Measurements from ENCODE around the gene P4HB.
A peak's percentile ranks its signal among the peaks of the same experiment; 100 is the strongest.

The P4HB gene

DNA sequence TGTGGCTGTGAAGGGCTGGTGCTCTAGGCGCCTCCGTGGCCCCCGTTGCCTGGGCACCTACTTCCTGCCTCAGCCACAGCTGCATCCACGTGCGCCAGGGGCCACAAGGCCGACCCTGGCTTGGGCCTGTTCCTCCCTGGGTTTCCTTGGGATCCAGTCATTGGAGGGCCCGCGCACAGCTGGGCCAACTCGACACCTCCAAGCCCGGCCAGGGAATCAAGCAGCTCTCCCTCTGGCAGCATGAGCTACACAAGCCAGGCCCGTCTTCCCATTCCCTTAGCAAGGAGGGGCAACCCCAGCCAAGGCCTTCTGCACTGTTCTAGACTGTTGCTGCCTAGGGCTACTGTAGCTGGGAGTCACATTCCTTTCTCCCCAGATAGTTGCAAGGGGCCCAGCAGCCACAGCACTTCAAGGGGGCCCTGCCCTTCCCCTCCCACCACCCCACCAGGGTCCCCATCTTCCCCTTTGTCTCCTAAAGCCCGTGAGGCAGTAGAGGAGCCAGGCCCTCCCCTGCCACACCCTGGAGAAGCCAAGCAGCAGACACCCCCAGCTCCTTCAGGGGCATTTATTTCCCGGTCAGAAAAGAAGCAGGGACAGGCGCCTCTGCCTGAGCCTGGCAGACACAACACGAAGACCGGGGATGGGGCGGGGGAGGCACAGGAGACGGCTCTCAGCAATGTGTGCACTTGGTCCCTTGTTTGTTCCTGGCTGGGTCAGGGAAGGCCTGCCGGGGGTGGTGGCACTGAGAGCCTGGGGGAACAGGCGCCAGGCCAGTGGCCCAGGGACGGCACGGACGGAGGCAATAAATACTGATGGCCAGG lies 7.0 kb upstream of the P4HB start:
- DNase-seq = no peak

DNA sequence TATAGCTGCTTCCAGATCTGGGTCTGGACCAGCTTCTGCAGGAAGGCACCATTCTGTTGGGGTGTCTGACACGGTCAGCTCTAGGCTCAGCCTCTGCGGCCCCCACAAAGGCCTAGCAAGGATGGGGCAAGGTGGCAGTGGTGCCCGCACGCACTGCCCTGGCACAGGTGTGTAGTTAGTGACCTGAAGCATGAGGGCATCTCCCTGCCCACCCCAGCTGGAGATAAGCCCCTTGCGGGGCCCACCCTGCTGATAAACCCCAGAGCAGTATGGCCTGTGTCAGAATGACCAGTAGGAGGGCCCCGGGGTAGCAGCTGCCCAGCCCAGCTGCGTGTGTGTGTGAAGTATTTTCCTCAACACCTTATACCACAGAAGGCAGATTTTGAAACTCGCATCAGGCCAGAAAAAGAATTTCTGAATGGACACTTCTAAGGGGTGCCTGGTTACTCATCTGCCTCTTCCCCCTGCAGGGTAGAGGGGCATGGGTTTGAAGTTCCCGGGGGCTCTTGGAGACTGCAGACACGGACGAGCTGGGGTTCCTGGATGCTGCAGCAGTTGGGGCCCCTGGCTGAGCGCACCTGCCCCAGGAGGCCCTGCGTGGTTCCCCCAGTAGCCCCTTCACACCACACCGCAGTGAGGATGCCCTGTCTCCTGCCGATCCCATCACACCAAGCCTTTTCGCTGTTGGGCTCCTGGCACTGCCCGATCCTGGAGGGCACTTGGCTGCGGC lies 6.3 kb upstream of the P4HB start:
- peak; percentile 37 for DNase-seq

DNA sequence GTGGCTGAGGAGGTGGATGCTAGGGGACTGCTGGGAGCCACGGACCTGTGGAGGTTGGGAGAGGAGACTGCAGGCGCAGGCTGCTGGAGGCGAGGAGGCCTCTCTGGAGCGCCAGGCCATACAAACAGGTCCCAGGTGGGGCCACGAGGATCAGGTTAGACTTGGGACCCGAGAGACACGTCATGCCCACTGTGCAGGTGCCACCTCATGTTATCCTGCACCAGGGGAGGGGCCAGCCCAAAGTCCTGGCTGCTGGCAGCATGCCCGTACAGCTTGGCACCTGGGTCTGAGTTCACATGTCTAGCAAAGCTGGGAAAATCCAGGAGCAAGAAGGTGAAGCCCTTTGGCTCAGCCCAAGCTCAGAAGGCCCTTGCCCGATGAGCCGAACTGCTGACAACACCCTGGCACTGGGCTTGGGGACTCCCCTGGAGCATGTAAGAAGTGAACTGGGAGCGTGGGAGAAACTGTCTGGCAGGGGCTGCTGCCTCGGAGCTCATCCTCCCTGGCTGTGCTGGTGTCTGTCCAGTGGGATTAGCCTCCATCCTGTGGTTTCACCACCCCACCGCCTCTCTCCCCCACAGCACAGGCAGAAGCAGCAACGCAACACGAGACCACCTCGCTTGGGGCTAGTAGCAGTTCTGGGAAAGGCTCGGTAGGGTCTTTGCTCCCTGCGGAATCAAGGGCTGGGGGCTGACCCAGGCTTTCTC lies 5.6 kb upstream of the P4HB start:
- peak; percentile 21 for DNase-seq

DNA sequence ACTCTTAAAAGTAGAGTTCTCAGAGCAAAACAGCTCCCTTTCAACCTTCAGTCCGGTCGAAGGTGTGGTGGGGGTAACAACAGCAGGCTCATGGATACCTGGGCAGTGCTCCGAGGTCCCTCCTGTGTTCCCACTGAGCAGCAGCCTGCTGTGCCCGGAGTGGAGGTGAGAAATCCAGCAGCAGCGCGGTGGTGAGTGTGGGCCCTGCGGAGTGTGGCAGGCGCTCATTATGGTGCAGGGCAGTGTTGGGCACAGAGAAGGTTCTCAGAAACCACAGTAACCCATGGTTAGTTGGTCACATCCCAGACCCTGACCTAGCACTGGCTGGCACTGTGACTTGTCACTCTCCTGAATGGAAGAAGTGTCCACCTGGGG lies 5.0 kb upstream of the P4HB start:
- no peak for DNase-seq

DNA sequence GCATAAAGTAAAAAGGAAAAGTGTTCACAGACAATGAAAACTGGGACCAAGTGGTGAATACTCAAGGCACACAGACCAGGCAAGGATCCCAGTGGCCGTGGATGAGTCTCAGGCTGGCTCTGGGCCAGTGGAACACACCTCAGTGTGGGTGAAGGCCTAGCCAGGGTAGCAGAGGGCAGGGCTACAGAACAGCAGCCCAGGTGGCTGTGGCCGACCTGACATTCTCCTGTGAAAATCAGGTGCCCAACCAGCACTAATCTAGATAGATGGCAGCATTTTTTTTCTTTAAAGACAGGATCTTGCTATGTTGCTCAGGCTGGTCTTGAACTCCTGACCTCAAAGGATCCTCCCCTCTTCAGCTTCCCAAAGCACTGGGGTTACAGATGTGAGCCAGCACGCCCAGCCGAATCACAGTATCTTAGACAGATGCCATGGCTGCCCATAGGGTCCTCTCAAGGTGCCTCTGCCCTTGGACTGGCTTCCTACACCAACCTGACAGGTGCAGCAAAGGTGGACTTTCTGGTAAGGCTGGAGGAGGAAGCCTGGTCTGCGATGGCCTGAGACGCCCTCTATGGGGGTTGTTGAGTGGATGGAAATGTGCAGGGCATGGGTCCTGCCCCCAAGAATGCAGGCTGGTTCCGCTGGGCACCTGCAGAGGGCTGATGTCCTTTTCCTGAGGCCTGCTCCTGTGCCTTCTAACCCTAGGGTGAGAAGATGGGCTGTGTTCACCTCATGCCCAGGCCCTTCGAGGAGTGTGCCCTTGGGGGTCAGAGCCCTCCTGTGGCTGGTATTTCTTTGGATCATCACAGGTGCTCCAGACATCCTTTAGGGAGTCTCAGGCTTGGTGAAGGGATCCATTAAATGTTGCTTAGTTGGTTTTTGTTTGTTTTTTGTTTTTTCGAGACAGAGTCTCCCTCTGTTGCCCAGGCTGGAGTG lies 3.8 kb upstream of the P4HB start:
- DNase-seq = no peak

DNA sequence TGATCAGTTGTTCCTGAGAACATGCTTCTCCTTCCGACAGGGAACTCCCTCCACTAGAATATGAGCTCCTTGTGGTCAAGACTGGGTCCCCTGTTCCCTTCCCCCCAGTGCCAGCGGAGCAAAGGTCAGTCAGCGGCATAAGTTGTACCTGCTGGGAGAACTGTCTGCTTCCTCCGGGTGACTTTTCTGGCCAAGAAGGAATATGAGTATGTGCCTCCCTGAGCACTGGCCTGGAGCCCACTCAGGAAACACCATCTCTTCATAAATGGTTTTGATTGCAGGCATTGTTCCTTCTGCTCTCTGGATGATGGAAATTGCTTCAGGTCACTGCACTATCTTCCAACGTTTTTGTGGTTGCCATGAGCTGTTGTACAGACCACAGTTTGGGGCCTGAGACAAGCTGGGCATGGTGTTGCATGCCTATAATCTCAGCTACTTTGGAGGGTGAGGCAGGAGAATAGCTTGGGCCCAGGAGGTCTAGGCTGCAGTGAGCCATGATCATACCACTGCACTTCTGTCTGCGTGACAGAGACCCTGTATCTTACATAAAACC lies 2.9 kb upstream of the P4HB start:
- no peak for DNase-seq

DNA sequence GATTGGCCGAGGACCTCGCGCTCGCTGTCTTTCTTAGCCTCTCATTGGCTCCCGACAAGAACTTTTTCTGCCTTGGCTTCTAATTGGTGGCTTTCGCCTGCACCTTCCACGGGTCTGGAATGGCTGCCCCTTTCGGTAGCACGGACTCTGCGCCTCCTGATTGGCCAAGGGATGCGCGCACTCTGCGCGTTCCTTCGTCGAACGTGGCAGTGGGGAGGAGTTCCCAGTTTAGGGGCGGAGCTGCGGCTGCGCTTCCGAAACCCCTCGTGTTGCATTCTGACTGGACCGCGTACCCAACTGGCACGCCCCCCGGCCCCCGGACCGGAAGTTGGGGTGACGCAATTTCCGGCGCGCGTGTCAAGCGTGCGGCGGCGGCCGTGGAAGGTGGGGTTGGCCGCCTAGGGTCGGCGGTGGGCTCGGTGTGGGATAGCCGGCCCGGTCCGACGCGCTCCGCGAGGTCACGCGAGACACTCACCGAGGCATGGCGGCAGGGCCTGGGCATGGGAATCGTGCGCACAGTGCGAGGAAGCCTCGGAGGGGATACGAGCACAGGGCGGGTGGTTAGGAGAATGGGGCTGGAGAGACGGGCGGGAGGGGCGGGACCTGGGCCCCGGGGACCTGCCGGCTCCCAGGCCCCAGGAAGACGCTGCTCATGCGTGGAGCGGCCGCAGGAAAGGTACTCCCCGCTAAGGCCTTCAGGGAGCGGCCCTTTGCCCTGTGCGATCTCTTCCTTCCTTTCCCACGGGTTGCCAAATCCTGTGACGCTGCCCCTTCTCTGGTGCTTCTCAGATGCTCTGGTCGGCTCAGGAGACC lies 627 bp upstream of the P4HB start:
- DNase-seq = peak; percentile 100

DNA sequence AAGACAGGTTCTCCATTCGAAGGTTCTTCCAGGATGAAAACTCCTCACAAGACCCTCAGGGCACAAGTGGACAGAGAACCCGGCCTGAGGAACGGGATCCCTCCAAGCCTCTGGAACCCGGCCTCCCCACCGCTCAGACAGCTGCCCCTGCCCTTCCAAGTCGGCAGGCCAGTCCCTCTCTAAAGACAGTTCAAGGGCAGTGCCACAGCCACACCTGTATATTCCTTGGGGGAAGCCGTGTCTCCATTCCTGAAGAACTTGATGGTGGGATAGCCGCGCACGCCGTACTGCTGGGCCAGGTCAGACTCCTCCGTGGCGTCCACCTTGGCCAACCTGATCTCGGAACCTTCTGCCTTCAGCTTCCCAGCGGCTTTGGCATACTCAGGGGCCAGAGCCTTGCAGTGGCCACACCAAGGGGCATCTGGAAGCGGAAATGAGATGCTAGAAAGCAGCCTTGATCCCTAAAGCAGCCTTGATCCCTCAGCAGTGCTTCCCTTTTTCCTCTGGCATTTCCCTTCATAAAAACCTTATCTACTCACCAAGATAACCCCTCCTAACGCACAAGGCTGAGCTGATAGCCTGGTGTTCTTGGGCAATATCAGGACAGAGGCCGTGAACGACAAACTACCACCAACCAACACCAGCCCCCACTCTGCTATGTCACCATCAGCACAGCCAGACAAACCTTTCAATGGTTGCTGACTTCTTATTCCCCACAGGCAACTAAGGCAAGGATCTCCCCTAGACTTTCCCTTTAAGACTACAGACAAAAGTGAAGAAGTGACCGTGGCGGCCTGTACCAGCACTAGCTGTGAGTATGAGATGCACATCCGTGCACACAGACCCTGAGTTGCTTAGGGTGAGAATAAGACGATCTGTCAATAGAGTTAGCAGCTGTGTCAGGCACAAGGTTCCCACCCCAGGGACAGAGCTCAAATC lies 1.1 kb downstream of the P4HB start:
- DNase-seq = no peak

DNA sequence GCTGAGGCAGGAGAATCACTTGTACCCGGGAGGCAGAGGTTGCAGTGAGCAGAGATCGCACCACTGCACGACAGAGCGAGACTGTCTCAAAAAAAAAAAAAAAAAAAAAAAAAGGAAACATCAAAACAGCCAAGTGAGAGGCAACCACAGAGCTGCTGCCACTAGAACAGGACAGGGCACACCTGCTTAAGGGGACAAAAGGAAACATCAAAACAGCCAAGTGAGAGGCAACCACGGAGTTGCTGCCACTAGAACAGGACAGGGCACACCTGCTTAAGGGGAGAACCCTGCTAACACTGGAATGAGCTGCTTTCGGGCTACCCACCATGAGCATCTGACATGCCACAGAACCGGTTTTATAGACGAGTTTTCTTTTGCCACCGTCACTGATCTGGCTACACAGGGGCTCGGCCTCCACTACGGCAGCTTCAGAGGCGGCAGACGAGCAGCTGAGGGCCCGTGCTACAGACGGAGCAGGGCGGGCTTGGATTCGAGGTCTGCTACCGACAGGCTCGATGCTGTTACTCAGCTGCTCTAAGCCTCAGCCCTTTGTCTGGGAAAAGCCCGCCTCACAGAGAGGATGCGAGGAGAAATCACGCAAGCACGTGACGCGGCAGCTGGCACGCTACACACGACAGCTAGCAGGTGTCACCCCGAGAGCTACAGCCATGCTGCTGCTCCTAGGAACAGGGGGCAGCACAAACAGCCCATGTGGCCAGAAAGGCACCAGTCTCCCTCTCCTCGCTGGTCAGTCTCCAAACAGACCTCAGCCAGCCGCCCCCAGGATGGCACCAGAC lies 2.0 kb downstream of the P4HB start:
- no peak for DNase-seq

DNA sequence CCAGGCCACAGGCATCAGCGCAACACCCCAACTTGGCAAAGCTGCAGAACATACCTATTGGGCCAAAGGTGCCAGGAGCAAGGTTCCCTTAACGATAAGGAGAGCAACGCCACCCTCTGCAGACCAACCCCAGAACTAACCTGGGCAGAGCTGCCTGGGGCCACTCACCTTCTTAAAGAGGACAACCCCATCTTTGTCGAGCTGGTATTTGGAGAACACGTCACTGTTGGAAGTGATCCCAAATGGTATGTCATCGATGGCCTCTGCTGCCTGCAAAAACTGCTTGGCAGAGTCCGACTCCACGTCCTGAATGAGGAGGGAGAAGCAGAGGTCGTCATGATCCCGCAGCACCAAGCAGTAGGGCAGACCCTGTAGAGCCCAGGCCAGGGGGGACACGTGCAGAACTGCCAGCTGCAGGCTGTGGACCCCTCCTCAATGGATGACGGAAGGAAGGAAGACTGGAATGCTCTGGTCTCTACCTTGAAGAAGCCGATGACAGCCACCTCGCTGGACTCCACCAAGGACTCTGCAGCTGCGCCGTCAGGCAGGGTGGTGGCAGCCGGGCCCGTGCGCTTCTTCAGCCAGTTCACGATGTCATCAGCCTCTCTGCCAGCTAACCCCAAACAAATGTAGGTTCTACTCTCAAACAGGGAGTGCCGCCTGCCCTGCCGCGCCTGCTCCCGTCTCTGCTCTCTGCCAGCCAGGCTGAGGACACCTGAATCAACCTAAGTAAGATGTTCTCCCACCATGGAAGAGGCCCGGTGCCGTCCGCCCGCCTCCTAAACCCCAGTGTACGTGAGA lies 5.2 kb downstream of the P4HB start:
- DNase-seq = no peak

DNA sequence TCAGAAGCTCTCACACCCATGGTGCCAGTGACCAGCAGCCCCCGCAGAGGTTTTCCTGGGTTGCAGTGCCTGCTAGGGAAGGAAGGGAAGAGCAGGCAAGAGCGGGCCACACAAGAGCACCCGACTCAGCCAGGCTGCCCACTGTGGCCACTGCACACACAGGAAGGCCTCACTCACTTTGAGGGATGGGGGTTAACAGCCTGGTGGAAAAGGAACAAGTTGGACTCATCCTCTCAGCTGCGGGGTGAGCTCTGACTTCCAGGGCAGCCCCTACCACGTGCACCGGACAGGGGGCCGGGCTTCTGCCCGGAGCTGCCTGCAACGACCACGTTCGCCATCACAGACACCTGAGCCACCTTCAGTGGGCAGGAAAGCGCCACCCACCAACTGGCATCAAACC lies 8.1 kb downstream of the P4HB start:
- DNase-seq = no peak

DNA sequence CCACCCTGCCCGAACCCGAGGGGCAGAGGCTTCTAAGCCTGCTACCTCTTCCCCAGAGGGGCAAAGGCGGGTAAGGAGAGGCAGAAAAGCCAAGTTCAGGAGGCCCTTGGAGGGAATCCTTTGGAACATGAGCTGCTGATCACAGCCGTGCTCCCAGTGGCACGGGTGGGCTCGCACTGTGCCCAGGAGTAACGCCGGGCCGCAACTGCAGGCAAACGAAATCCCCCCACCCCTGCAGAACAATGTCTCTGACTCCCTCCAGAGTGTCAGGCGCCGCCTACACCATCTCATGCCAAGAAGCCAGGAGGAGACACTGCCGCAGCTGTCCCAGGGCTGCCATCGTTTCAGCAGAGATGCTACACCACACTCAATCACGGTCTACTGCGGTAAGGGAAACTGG lies 8.9 kb downstream of the P4HB start:
- no peak for DNase-seq

DNA sequence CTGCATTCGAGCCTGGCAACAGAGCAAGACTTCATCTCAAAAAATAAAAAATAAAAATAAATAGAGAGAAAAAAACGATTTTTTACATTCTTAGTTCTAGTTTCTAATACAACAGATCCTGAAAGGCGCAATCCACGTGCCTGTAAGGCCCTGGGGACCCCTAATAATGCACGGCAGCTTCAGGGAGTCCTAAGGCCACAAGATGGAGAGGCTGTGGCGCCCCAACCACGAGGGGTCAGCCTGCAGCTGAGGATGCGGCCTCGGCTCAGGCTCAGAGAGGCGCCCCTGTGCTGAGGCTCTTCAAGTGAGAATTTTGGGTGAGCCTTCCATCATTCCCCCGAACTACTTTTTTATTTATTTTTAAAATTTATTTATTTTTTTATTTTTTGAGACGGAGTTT lies 10.9 kb downstream of the P4HB start:
- no peak for DNase-seq

DNA sequence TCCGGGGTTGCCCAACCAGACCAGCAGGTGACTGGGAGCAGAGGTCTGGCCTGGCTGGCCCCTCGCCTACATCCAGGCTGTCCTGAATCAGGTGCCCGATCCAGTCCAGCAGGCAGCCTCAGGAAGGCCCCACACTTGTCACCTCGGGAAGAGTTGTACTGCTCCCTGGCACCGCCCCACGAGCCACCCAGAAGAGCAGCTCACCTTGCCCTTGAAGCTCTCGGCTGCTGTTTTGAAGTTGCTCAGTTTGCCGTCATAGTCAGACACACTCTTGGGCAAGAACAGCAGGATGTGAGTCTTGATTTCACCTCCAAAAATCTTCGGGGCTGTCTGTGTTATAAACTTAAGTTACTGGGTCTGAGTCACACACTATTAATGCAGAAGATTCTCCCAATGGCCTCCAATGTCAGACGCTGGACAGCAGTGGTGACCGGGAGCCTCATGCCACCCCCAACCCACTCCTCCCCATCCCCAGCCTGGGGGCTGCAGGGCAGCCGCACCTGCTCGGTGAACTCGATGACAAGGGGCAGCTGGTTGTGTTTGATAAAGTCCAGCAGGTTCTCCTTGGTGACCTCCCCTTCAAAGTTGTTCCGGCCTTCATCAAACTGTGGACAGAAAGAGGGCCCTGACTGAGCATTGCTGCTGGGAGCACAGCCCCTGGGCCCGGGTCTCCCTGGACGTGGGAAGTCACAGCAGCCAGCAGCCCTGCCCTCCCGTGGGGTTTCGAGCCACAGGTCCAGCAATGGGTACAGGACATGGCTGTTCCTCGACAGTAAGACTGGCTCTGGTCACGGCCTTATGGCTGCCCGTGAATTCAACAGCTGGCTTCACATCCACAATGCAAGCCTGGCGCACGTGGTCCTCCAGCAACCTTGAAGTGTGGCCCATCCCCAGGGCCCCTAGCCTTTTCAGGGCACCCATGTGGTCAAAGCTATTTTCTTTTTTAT lies 13.3 kb downstream of the P4HB start:
- DNase-seq = no peak

DNA sequence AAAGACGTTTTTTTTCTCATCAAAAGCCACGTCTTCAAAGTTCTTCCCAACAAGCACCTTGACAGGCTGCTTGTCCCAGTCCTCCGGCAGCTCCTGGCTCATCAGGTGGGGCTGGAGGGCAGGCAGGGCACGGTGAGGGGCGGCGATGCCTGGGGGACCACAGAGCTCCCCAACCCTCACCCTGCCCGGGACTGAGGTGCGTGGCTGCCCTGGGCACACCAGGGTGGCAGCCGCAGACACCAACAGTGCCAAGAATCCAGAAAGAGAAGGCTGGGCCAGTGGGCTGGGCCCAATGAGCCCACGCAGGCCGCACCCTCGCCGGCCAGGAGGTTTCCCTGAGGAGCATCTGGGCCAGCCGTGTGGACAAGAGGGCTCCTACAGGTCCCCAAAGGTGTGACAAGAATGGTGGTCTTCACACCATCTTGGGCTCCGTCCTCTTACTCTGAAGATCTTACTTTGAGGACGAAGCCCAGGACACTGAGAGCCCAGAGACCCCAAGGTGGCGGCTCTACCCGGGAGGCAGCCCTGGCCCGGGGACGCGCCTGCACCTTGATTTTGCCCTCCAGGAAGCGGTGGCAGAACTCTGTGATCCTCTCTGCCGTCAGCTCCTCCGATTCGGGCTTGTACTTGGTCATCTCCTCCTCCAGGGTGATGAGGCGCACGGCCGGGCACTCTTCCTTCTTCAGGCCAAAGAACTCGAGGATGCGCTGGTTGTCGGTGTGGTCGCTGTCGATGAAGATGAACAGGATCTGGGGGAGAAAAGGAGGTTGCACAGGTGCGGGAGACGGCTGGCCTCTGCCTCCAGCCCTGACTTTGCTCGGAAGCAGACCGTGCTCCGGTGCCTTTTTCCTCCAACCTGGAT lies 14.2 kb downstream of the P4HB start:
- no peak for DNase-seq

DNA sequence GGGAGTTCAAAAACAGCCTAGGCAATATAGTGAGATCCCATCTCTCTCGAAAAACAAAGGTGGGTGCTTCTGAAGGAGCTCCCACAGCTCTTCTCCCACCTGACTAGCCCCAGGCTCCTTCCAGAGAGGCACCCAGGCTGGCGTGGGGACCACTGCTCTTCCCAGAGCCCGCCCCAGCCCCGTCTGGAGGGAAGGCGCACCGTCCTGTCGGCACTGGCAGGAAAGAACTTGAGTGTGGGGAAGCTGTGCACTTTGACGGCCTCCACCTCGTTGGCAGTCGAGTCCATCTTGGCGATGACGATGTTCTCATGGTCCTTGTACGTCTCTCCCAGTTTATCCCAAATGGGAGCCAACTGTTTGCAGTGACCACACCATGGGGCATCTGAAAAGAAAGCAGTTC lies 15.0 kb downstream of the P4HB start:
- DNase-seq = no peak
